HL-60/S4 (cell line): Measurements from ENCODE around the gene CADPS.

Experiments
- in situ Hi-C: fragments of 300-500 bp; cut with MboI; formaldehyde crosslinking; loops from 2 replicates; pipeline ENCODE4 v1.14.3; 2022; ENCODE audit warnings: low sequenced_read_pairs

CADPS gene

DNA sequence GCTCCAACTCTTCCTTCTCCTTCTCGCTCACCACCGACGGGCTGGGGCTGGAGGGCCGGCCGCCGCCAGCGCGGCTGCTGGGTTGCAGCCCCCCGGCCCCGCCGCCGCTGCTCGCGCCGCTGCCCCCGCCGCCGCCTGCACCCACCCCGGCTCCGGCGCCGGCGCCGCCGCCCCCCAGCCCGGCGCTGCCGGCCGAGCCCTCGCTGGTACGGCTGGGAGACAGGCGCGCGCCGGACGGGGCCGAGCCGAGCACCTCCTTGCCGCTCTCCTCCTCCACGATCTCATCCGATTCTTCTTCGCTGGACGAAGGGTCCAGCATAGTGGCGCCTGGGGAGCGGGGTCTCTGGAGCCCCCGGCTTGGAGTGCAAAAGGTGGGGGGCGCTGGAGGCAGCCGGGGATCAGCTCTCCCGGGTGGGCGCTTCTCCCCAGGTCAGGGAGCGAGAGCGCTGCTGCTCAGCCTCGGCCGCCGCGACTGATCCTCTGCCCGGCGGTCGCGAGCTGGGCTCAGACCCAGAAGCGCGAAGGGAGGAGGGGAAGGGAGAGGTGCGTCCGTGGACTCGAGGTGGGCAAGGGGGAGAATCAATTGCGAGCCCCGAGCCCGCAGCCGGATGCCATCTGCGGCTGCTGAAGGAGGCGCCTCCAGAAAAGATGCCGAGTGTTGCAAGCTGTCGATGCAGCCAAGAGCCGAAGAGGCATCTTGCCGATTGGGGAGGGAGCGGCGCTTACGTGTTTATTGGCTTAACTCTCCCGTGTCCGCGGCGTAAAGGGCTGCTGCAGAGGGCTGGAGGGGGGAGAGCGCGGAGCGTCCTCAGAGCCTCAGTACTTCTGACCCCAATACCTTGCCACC is at the start of gene CADPS:
Gene CADPS (minus strand): TSS at position 706 of the 847 bp plus-strand sequence. CDS start 387 bp downstream, at position 319.
- in situ Hi-C loops, result no loop called here

DNA sequence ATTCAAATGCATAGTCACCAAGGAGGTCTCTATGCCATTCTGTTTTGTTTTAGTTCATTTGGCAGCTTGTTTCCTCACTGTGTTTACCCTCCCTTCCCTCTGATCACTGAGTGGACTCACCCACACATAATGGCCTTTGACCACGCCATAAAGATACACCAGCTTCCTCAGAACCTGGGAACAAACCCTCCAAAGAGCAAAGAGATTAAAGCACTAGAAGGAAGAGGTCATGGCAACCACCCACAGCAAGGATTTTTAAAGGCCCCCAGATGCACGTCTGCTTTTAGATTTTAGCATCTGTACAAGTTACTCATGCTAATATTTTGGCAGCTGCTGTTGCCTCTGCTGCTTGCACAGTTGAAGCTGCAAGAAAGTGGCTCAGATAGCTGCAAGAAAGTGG is 47.9 kb upstream of the CADPS start:
- in situ Hi-C loops, result no loop called here

DNA sequence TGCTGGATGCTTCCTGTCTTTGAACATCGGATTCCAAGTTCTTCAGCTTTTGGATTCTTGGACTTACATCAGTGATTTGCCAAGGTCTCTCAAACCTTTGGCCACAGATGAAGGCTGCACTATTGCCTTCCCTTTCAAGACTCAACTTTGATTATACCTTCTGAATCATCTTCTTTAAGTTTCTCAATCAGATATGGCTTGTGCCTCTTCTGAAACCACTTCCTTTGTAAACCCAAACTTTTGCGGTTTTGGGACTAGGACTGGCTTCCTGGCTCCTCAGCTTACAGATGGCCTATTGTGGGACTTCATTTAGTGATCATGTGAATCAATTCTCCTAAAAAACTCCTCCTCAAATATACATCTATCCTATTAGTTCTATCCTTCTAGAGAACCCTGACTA is 47.1 kb upstream of the CADPS start:
- in situ Hi-C loops, result no loop called here

DNA sequence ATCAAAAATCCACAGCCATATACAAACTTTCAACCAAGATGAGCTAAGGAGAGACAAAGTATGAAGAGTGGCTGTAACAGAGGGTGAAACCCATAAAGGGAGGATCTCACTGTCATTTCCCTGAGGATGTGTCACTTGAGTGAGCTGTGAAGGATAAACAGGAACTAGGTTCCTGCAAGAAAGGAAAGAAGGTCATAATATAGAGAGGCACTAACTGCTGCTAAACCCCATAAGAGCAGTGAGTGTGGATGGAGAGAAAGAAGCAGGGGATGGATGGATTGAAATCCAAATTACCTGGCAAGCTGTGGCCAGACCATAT is 45.2 kb upstream of the CADPS start:
- in situ Hi-C loops, result no loop called here

DNA sequence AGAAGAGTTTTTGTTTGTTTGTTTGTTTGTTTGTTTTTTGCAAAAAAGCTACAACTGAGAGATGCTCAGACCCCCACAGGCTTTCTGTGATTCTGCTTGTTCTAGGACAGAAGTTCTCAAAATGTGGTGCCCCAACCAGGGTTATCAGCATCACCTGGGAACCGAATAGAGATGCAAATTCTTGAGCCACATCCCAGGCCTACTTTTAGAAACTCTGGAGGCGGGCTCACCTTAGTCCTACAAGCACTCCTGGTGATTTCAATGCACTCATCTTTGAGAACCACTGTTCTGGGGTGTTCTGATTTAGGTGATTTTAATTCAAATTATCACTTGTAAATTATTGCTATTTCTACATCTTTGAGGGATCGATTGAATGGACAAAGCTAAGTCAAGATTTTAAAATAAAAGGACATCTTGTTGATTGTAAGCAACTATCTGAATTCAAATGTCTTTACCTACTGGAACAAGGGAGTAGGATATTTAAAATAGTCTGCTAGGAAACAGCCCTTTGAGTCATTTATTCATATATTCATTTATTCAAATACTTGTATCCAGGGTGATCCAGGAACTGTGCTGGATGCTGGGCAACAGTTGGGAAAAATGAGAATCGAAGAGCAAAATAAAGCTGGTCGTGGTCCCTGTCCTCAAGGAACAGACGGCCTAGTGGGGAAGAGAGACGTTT is 44.7 kb upstream of the CADPS start:
- in situ Hi-C loops, result no loop called here

DNA sequence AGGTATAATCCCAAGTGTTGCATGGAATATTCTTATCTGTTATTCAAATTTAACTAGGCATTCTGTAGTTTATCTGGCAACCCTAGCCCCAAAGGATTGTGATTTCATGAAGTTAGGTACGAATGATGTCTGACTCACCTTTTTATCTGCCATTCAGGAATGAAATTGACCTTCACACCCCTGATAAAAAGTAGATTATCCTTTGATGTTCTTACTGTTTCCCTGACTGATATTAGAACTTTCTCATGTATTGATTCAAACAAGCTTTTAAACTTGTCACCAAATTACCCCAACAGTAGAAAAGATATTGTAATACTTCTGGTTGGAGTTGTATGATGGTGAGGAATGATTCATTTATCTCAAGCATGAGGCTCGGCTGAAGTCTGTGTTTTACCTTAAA is 43.6 kb upstream of the CADPS start:
- in situ Hi-C loops, result no loop called here

DNA sequence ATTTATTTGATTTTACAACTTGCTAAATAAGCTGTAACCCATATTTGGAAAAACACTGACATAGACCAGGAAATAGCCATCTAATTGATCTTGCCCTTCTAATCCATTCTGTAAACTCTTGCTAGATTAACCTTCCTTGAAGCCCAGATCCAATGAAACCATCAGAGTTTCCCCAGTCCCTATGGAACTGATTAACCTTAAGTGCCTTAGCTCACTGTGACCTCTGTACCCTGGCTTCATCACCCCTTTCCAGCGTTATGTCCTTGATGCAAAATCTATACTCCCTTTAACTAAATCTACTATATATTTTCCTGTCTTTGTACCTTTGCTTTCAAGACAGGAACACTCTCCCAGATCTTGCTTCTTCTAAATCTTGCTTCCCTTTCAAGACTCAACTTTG is 42.9 kb upstream of the CADPS start:
- in situ Hi-C loops, result no loop called here

DNA sequence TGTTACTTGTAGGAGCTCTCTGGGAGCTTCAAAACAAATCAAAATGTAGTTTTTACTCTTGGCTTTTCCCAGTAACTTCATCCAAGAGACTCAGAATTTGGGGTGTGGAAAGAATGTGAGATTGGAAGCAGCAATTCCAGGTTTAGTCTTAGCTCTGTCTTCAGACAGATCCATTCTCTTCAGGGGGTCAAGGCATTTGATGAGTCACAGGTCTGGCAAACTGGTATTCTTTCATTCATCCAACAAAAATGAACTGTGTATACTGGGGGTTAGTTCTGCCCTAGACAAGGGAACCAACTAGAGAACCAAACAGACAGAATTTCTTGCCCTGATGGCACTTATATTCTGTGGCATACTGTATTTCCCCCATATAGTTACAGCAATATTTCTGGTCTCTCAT is 36.3 kb upstream of the CADPS start:
- in situ Hi-C loops, result no loop called here

DNA sequence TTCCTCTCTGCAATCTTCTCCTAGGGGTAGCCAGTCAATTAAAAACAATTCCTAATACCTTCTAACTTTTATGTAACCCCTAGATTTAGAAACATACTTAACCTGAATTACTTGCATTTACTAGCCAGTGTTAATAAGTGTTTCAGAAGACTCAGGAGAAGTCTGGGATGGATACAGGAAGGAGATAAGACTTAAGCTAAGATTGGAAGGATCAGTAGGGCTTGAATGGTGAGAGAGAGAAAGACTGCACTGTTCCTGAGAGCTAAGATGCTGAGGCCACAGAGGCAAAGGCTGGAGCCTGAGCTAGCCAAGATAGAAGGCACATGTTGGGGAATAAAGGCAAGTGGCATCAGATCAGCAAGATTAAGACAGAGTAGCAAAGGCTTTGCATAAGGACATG is 30.1 kb upstream of the CADPS start:
- in situ Hi-C loops, result no loop called here

DNA sequence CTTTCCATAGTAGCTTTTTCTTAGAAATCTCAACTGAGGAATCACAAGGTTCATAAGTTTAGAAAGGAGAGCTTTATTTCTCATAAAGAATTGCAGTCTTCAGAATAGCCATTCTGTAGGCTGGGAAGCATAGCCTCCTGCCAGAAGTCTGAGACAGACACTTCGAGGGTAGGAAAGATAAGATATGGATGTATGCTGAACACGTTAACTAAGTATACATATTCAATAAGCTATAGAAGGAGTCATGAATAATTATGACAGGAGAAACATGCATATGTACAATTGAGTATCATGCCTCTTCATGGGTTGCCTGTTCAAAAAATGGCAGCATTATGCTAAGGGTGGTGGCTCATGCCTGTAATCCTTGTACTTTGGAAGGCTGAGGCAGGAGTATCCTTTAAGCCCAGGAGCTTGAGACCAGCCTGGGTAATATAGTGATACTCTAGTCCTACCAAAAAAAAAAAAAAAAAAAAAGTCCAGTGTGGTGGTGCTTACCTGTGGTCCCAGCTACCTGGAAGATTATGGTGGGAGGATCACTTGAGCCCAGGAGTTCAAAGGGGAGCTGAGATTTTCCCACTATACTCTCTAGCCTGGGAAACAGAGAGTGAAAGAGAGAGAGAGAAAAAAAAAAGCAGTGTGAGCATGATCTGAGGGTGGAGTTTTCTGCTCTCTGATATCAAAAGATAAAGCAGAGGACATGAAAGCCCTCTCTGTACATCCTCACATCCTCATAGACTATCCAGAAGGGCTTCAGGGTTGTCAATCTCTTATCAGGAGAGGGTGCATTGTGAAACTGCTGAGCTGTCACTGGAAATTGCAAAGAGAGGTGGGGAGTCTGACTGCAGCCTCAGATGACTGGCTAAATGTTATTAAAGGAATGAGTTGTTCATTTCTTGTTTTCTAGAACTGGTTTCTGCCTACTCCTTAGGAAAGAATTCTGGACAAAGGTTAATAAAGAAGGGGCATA is 23.6 kb upstream of the CADPS start:
- in situ Hi-C loops, result no loop called here

DNA sequence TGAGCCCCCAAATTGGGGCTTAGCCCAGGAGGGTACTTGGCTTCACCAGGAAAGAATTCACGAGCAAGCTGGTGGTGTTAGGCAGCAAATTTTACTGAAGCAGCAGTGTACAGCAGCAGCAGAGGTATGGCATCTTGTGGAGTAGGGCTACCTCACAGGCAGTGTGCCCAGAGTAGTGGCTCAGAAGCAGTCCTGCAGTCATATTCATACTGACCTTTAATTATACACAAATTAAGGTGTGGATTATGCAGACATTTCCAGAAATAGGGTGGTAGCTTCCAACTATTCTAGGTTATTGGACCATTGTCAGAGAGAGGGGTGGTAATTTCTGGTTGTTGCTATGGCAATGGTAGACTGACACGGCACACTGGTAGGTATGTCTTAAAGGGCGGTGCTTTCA is 20.7 kb upstream of the CADPS start:
- in situ Hi-C loops, result no loop called here

DNA sequence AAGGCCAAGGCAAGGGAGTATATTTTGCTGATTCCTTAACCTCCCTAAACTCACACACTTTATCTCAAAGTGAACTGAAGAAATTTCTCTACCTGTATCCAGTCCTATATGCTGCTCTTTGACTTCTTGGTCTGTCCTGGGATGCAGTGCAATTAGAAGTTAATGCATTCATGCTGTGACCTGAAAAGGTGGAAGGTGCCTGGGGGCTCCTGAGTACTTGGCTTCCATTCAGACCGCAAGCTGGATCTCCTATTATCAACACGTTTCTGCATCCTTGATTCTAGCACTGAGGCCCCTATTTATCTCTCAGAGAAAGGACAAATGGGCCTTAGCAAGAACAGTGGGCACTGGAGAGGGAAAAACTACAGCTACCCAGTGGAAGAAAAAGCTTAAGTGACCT is 17.7 kb upstream of the CADPS start:
- in situ Hi-C loops, result no loop called here

DNA sequence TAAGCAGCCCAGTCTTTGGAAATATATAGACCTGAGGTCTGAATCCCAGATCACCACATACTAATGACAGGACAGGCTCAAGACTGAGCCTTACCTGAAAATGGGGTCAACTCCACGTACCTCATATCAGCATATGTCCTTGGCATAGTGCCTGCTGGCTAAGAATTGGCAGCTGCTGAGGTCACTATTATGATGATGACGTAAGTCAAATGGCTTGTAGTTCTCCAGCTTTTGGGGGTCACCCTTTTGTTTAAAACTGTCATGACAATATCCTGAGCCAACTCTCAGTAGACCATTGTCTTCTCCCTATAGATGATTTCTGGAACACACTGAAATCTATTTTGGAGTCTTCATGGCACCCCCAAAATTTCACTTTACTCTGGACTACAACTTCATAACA is 16.8 kb upstream of the CADPS start:
- in situ Hi-C loops, result no loop called here

DNA sequence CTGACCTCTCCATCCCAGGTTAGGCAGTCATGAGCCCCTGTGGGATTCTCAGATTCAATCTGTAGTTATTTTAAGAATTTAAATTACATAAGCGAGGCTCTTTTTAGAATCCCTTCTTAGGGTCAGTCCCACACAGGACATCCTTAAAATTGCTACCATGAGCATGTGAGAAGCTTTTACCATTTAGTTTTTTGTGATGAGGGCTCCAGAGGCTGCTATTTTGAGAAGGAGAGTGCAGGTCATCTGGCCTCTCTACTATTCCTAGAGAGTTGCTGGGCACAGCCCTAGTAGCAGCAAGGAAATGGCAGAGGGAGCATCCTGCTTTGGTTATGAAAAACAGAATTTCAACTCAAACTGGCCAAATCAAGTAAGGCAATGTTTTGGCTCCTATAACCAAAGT is 13.6 kb upstream of the CADPS start:
- in situ Hi-C loops, result no loop called here

DNA sequence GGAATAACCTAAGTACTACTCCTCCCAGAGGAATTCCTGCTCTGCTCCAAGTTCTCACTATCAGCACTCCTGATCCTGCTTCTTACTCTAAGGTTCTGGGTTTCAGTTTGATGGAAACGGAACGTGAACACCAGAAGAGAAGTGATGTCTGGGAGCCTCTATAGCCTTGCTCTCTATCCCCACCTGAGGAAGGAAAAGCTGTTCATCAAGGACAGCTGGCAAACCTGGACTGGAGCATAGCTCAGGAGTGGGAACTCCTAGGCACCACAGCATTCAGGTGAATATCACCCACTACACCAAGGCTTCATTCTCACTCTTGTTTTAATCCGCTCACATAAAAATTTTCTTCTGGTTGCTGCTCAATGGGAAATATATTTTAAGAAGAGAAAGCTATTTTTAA is 13.0 kb upstream of the CADPS start:
- in situ Hi-C loops, result no loop called here

DNA sequence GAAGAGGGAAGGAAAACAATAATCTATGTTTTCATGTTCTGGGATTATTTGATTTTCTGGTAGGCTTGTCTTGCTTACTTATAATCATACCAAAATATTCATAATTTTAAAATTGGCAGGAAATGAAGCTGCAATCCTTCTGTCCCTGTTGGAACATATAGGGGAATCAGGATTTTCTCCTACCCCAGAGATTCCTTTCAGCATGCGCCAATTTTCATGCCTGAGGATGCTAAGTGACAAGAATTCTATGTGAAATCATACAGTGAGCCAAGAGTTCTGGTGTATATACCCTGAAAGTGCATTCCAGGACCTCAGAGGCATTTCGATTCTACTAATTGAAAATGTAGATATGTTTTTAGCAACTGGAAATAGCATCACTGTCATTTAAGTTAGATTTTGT is 9.9 kb upstream of the CADPS start:
- in situ Hi-C loops, result no loop called here

DNA sequence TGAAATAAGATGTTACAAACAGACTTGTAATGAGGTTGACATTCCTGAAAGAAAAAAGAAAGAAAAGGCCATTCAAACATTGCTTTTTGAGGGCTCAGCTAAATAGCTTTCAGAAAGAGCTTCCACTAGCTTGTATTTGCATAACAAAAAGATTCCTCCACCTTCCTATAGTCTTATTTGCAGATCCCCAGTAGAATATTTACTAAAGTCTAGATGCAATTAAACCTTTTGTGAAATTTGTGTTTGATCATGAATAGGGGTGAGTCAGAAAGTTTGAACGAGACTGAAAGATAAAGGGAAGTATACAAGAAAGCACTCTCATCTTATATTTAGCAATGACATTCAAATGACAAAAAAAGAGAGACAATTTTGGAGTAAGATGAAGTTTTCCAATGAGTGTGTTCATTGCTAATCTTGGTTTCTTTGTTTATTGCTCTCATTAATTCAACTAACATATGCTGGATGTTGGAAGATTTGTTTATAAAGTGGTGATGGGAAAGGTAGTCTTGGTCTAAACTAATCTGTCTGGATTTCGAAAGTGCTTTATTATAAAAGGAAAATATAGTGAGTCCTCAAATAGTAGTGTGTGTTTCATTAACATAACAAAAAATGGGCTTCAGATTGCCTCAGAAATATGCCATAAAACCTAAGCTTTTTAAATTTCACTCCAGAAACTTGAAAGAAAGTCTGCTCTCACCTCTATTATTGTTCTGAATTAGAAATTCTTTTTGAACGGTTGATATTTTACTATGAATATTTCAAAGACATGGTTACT is 9.1 kb upstream of the CADPS start:
- in situ Hi-C loops, result no loop called here

DNA sequence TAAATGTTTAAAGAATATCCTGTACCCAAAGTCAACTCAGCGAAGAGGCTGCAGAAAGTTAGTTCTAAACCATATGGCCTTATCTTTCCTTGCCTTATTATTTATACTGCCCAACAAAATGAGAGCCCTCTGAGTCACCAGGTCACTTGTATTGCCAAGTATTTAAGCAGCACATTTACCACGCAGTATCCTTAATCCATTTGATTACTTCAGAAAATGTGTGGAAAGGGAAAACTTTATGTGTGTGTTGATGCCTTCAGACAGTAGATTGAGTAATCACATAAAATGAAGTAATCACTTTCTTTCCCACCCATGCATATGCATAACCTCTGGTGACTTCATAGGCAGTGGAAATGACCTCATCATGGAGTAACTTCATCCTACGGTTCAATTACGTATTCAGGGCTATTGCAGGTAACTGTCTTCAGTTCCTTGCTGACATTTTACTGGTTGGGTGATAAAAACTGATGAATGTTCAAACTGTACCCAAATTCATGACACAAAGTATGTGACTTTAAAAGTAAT is 7.5 kb upstream of the CADPS start:
- in situ Hi-C loops, result no loop called here

DNA sequence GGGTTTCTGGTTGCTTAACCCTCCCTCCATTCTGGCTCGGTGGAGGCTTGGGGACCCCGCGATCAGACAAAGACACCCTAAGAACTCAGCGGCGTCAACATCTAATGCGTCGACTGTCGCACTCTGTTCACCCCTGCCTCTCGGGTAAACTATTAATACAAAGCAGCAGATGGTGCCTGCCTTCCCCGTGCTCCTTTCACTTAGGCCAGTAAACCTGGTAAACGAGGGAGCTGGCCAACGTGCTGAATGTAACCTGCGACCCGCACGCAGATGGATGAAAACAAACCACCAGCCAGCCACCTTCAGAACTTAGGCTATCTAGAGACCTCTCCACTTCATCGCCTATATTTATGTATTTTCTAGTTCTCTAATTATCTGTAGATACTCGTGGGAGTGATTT is 848 bp upstream of the CADPS start:
- in situ Hi-C loops, result no loop called here

DNA sequence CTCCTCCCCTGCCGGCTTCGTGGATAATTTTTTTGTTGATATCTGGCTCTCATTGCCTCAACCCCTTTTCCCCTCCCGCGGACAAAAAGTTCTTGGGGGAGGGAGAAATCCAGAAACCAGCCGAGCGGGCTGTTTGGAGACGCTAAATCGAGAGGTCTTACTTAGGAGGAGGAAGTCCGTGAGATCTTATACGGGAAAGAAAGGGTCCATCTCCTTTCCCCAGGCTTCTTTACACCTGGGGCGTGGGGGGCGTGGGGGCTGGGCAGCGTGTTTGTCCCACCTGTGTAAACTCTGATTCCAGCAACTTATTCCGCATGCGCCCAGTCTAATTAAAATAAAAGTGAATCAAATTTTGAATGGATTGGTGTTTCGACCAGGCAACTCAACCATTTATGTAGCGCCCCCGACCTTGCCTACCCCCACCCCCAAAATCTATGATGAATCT is 364 bp upstream of the CADPS start:
- in situ Hi-C loops, result no loop called here
